Common myeloid progenitor, CD34-positive (primary cell): ENCODE results near the gene WSB2.

Experiments
- CTCF ChIA-PET: fragments of 350-600 bp; sonication (Branson Sonifier 250); formaldehyde crosslinking; loops from one replicate; lab custom pipeline; 2021; ENCODE audit warnings: antibody characterized with exemption; lab: Charles Lee
- POLR2A ChIA-PET: fragments of 350-600 bp; sonication (Branson Sonifier 250); formaldehyde crosslinking; loops from one replicate; lab custom pipeline; 2021; ENCODE audit warnings: antibody characterized with exemption; lab: Charles Lee
- DNase-seq, 3 donors: peaks; one replicate each; pipeline versions ENCODE4 v3.0.0 to v3.0.0-alpha.2; 2013
- H3K27ac ChIP-seq, 2 experiments: 1 replicate in 1 of 2; 2 replicates in 1 of 2; pipeline ENCODE4 v1.7.0; 2013; ENCODE audit warnings: inconsistent platforms in 2 of 2, low read length in 2 of 2, mild to moderate bottlenecking in 2 of 2, low read depth in 1 of 2, moderate library complexity in 1 of 2; ENCODE audit not compliant: severe bottlenecking in 2 of 2, insufficient read depth in 1 of 2, poor library complexity in 1 of 2
- H3K27me3 ChIP-seq, 5 experiments: replicated peaks in 2 of 5; 1 replicate in 3 of 5; 2 replicates in 2 of 5; pipeline versions ENCODE4 v1.6.1 to v1.7.0; 2013; ENCODE audit warnings: low read length in 4 of 5, mild to moderate bottlenecking in 2 of 5, moderate library complexity in 2 of 5, inconsistent platforms in 1 of 5; ENCODE audit not compliant: insufficient read depth in 5 of 5, control insufficient read depth in 4 of 5
- H3K36me3 ChIP-seq, 4 experiments: 1 replicate in 2 of 4; 2 replicates in 2 of 4; pipeline versions ENCODE4 v1.6.1 to v1.7.0; 2013; ENCODE audit warnings: low read length in 3 of 4, control low read depth in 1 of 4, mild to moderate bottlenecking in 1 of 4; ENCODE audit not compliant: control insufficient read depth in 4 of 4, insufficient read depth in 4 of 4
- H3K4me1 ChIP-seq, 4 experiments: 1 replicate in 3 of 4; 2 replicates in 1 of 4; pipeline versions ENCODE4 v1.6.1 to v1.7.1; 2013; ENCODE audit warnings: low read length in 3 of 4, mild to moderate bottlenecking in 3 of 4, control low read depth in 1 of 4, inconsistent platforms in 1 of 4, moderate library complexity in 1 of 4; ENCODE audit not compliant: control insufficient read depth in 4 of 4, insufficient read depth in 4 of 4; ENCODE audit errors: control extremely low read depth in 1 of 4
- H3K4me3 ChIP-seq, 7 experiments: 1 replicate in 4 of 7; 2 replicates in 3 of 7; pipeline versions ENCODE4 v1.5.1 to v1.7.0; 2013; ENCODE audit warnings: mild to moderate bottlenecking in 7 of 7, low read length in 6 of 7, moderate library complexity in 6 of 7, inconsistent platforms in 2 of 7, low read depth in 2 of 7, control low read depth in 1 of 7; ENCODE audit not compliant: insufficient read depth in 4 of 7, control insufficient read depth in 1 of 7; ENCODE audit errors: extremely low read depth in 1 of 7
- H3K9me3 ChIP-seq, 5 experiments: 1 replicate in 4 of 5; 2 replicates in 1 of 5; pipeline versions ENCODE4 v1.6.1 to v1.7.1; 2013; ENCODE audit warnings: low read length in 4 of 5, mild to moderate bottlenecking in 2 of 5, inconsistent platforms in 1 of 5, low read depth in 1 of 5, moderate library complexity in 1 of 5; ENCODE audit not compliant: control insufficient read depth in 4 of 5, insufficient read depth in 2 of 5; ENCODE audit errors: control extremely low read depth in 1 of 5
- WGBS: methylation state at CpG from one replicate; pipeline ENCODE4 v1.1.5; 2013; ENCODE audit not compliant: insufficient coverage; 5-methylcytosine and 5-hydroxymethylcytosine counted together

WSB2 gene

GRCh38 chr12:118050972-118051910, 9.7 kb downstream of the WSB2 start:
- CTCF ChIA-PET, result no interaction called here
- POLR2A ChIA-PET, result no interaction called here
- peaks cover 0 to 19% (median 12%) of the 10 kb centered on the region in 4 experiments for H3K36me3 ChIP-seq

DNA sequence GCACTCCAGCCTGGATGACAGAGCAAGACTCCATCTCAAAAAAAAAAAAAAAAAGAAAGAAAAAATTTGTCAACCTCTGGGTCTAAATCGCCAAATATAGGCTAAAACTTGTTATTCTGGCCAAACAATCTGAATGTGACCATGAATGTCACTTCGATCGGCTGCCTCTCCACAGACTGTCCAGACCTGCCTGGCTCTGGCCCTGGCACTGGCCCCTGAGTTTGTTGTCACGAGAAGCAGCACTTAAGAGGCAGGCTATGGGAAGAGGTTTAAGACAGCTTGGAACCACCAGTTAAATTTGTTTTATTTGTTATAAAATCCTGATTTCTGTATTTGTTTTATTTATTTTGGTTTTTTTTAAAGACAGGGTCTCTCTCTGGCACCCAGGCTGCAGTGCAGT, 14.5 kb downstream of the WSB2 start:
- DNase-seq, result no peak
- Histone ChIP-seq H3K4me1 (no peaks in the 10 kb centered on the region), H3K4me3 (no peak overlapping the region), H3K27ac (no peak overlapping the region), H3K9me3 (no peaks in the 10 kb centered on the region), H3K27me3 (no peaks in the 10 kb centered on the region), H3K36me3 (peaks cover 4 to 30% (median 21%) of the 10 kb centered on the region in 4 experiments)
- 100% methylated on average over 3 of the region's 4 CpGs for WGBS
- ChIA-PET CTCF (no interaction called here), POLR2A (no interaction called here)

More at GRCh38 chr12:118050972-118051910, 9.7 kb downstream of the WSB2 start:
- DNase-seq, result peak in 1 of 3 donors; percentile 12
- 98% methylated on average over 4 of the region's 12 CpGs for WGBS
- Histone ChIP-seq H3K4me3 (no peak overlapping the region), H3K4me1 (peaks cover 0 to 2% (median 0%) of the 10 kb centered on the region in 4 experiments), H3K27me3 (no peaks in the 10 kb centered on the region), H3K9me3 (no peaks in the 10 kb centered on the region), H3K27ac (no peak overlapping the region)

DNA sequence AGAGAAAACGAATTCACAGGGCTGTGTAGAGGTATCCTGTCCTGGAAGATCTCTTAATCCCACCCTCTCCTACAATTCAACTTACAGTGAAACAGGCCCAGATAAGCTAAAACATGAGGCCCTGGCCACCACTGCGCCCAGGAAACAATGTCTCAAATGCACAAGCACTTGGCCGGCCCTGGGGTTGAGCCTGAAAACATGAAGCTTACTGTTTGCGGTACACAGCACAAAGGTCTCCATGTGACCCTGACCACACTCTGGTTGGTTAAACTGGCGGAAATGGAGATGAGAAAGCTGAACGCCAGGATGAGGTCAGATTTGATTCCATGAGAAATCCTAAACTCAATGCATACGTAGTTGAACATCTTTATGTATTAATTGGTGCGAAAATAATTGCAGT, 16.4 kb downstream of the WSB2 start:
- 97% methylated on average over 4 of the region's 8 CpGs for WGBS
- H3K9me3 ChIP-seq, result no peaks in the 10 kb centered on the region
- H3K4me1 ChIP-seq, result no peaks in the 10 kb centered on the region
- DNase-seq, result no peak
- H3K36me3 ChIP-seq, result peaks cover 6 to 32% (median 23%) of the 10 kb centered on the region in 4 experiments
- POLR2A ChIA-PET, result no interaction called here
- CTCF ChIA-PET, result interaction anchor here (1.3 to 1.5 kb wide), 2 partner anchors 10 to 15 kb away, joined by 3 read pairs; no protein-coding TSS in a partner anchor
- no peaks in the 10 kb centered on the region for H3K27me3 ChIP-seq
- no peak overlapping the region for H3K27ac ChIP-seq
- H3K4me3 ChIP-seq, result no peak overlapping the region

GRCh38 chr12:118044075-118044474, 16.9 kb downstream of the WSB2 start:
- DNase-seq, result no peak
- 100% methylated on average over 1 of the region's 2 CpGs for WGBS
- POLR2A ChIA-PET, result no interaction called here
- Histone ChIP-seq H3K27ac (no peak overlapping the region), H3K36me3 (peaks cover 6 to 36% (median 23%) of the 10 kb centered on the region in 4 experiments), H3K4me3 (no peak overlapping the region), H3K4me1 (no peaks in the 10 kb centered on the region), H3K27me3 (no peaks in the 10 kb centered on the region), H3K9me3 (no peaks in the 10 kb centered on the region)
- CTCF ChIA-PET, result interaction anchor here (1.1 to 1.5 kb wide), 3 partner anchors 11 to 16 kb away, joined by 3 read pairs; no protein-coding TSS in a partner anchor

DNA sequence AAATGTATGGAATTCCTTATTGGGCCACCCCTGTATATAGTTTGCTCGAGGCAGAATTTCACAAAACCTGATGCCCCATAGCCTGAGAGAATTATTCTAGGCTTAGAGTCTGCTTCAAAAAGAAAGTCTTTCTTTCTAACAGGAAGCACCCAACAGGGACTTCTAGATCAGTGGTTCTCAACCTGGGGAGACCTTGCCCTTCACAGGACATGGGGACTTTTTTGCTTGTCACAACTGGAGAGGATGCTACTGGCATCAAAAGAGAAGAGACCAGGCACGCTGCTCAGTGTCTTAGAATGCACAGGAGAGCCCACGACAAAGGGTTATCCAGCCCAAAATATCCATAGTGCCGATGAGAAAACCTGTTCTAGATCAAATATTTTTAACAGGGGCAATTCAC, 18.9 kb downstream of the WSB2 start:
- WGBS, result 96% methylated on average over 3 of the region's 4 CpGs
- no peak for DNase-seq
- Histone ChIP-seq H3K4me1 (no peaks in the 10 kb centered on the region), H3K9me3 (no peaks in the 10 kb centered on the region), H3K27me3 (no peaks in the 10 kb centered on the region), H3K4me3 (no peak overlapping the region), H3K27ac (no peak overlapping the region), H3K36me3 (peaks cover 6 to 45% (median 33%) of the 10 kb centered on the region in 4 experiments)
- POLR2A ChIA-PET, result no interaction called here
- CTCF ChIA-PET, result no interaction called here

DNA sequence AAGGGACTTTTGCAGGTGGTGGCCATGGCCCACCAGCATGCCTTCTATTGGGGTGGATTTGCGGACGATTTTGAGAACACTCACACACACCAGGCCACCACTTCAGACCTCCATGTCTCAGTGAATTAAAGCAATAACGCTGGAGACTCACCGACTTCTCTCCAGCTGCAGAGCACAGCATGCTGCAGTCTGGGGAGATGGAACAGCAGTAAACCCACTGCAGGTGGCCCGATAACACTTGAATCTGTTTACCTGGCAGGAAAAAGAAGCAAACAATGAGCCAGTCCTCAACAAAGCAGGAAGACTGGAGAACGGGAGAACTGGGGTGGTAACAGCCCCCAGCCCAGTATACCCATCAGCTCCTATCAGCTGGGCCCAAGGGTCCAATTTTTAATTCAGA, 22.8 kb downstream of the WSB2 start:
- Histone ChIP-seq H3K27ac (no peak overlapping the region), H3K27me3 (no peaks in the 10 kb centered on the region), H3K9me3 (no peaks in the 10 kb centered on the region), H3K36me3 (peaks cover 8 to 65% (median 54%) of the 10 kb centered on the region in 4 experiments), H3K4me3 (no peak overlapping the region), H3K4me1 (no peaks in the 10 kb centered on the region)
- POLR2A ChIA-PET, result no interaction called here
- CTCF ChIA-PET, result interaction anchor here (0.8 to 2.1 kb wide), 2 partner anchors 17 to 165 kb away, joined by 3 to 5 read pairs; no protein-coding TSS in a partner anchor
- DNase-seq, result no peak
- 95% methylated on average over 5 of the region's 6 CpGs for WGBS
